ENCODE results near the gene ENAH. TPM values are rescaled to one million over a fixed set of nuclear protein-coding genes. Genes with fewer than 3 reads are reported as not detected.
A peak's percentile ranks its signal among the peaks of the same experiment; 100 is the strongest.
"Not testable (repeated sequence)": the region's sequence is repeated elsewhere in the genome, so short reads cannot be mapped to it uniquely, and the experiment has no call there.

Gene ENAH
- total RNA-seq, 1 experiment from 2014 or later: 121 TPM

GRCh38 chr1:225511828-225512381 lies 141.0 kb downstream of the ENAH start:
- no peak overlapping the region for H3K4me3 ChIP-seq
- no peak for DNase-seq
- no peaks in the 10 kb centered on the region for H3K27me3 ChIP-seq
- peaks cover 63% of the 10 kb centered on the region for H3K36me3 ChIP-seq
- no peaks in the 10 kb centered on the region for H3K9me3 ChIP-seq

GRCh38 chr1:225510740-225511139 lies 142.2 kb downstream of the ENAH start:
- not testable (repeated sequence) for H3K4me3 ChIP-seq, DNase-seq, H3K27me3 ChIP-seq, H3K9me3 ChIP-seq
- H3K36me3 ChIP-seq: peaks cover 65% of the 10 kb centered on the region

- no peaks in the 10 kb centered on the region for H3K9me3 ChIP-seq
- DNase-seq: no peak
- peaks cover 69% of the 10 kb centered on the region for H3K36me3 ChIP-seq
- no peak overlapping the region for H3K4me3 ChIP-seq
- H3K27me3 ChIP-seq: no peaks in the 10 kb centered on the region
Observed at GRCh38 chr1:225509770-225510169, 143.2 kb downstream of the ENAH start.

- peaks cover 73% of the 10 kb centered on the region for H3K36me3 ChIP-seq
Observed at GRCh38 chr1:225509376-225509707, 143.6 kb downstream of the ENAH start.

GRCh38 chr1:225508538-225509375 lies 144.2 kb downstream of the ENAH start:
- Histone ChIP-seq H3K36me3 (peaks cover 70% of the 10 kb centered on the region), H3K27me3 (no peaks in the 10 kb centered on the region), H3K9me3 (no peaks in the 10 kb centered on the region), H3K4me3 (no peak overlapping the region)
- DNase-seq: peak; percentile 77

More at GRCh38 chr1:225509376-225509707, 143.6 kb downstream of the ENAH start:
- Histone ChIP-seq H3K9me3 (no peaks in the 10 kb centered on the region), H3K4me3 (no peak overlapping the region), H3K27me3 (no peaks in the 10 kb centered on the region)
- no peak for DNase-seq

GRCh38 chr1:225506727-225507126 lies 146.2 kb downstream of the ENAH start:
- Histone ChIP-seq H3K36me3 (peaks cover 53% of the 10 kb centered on the region), H3K4me3 (no peak overlapping the region), H3K27me3 (no peaks in the 10 kb centered on the region), H3K9me3 (no peaks in the 10 kb centered on the region)
- DNase-seq: no peak

- H3K9me3 ChIP-seq: no peaks in the 10 kb centered on the region
- H3K36me3 ChIP-seq: peaks cover 52% of the 10 kb centered on the region
- no peaks in the 10 kb centered on the region for H3K27me3 ChIP-seq
- no peak for DNase-seq
- H3K4me3 ChIP-seq: no peak overlapping the region
Observed at GRCh38 chr1:225504776-225505175, 148.1 kb downstream of the ENAH start.

- Histone ChIP-seq H3K27me3 (no peaks in the 10 kb centered on the region), H3K9me3 (no peaks in the 10 kb centered on the region), H3K4me3 (no peak overlapping the region), H3K36me3 (peaks cover 60% of the 10 kb centered on the region)
- no peak for DNase-seq
Observed at GRCh38 chr1:225500624-225501192, 152.2 kb downstream of the ENAH start.

GRCh38 chr1:225498549-225499136 lies 154.3 kb downstream of the ENAH start:
- peaks cover 57% of the 10 kb centered on the region for H3K36me3 ChIP-seq
- DNase-seq: no peak
- H3K9me3 ChIP-seq: no peaks in the 10 kb centered on the region
- no peaks in the 10 kb centered on the region for H3K27me3 ChIP-seq
- H3K4me3 ChIP-seq: no peak overlapping the region

GRCh38 chr1:225494789-225495359 lies 158.0 kb downstream of the ENAH start:
- no peaks in the 10 kb centered on the region for H3K9me3 ChIP-seq
- DNase-seq: no peak
- H3K36me3 ChIP-seq: peaks cover 49% of the 10 kb centered on the region
- no peaks in the 10 kb centered on the region for H3K27me3 ChIP-seq
- H3K4me3 ChIP-seq: no peak overlapping the region

GRCh38 chr1:225493591-225494246 lies 159.2 kb downstream of the ENAH start:
- H3K36me3 ChIP-seq: peaks cover 48% of the 10 kb centered on the region
- H3K27me3 ChIP-seq: no peaks in the 10 kb centered on the region
- DNase-seq: no peak
- no peaks in the 10 kb centered on the region for H3K9me3 ChIP-seq
- no peak overlapping the region for H3K4me3 ChIP-seq

- Histone ChIP-seq H3K4me3 (no peak overlapping the region), H3K27me3 (no peaks in the 10 kb centered on the region), H3K36me3 (peaks cover 13% of the 10 kb centered on the region), H3K9me3 (no peaks in the 10 kb centered on the region)
- no peak for DNase-seq
Observed at GRCh38 chr1:225488676-225489075, 164.2 kb downstream of the ENAH start.

- no peak for DNase-seq
- Histone ChIP-seq H3K36me3 (peaks cover 8% of the 10 kb centered on the region), H3K4me3 (no peak overlapping the region), H3K9me3 (no peaks in the 10 kb centered on the region), H3K27me3 (no peaks in the 10 kb centered on the region)
Observed at GRCh38 chr1:225486856-225487255, 166.1 kb downstream of the ENAH start.

- Histone ChIP-seq H3K9me3 (no peaks in the 10 kb centered on the region), H3K4me3 (no peak overlapping the region), H3K27me3 (no peaks in the 10 kb centered on the region), H3K36me3 (peaks cover 6% of the 10 kb centered on the region; the same call in 1 of the 2 replicates)
- DNase-seq: no peak
Observed at GRCh38 chr1:225485991-225486530, 166.9 kb downstream of the ENAH start.

GRCh38 chr1:225485226-225485625 lies 167.7 kb downstream of the ENAH start:
- Histone ChIP-seq H3K9me3 (no peaks in the 10 kb centered on the region), H3K27me3 (no peaks in the 10 kb centered on the region), H3K4me3 (no peak overlapping the region), H3K36me3 (peaks cover 6% of the 10 kb centered on the region; the same call in 1 of the 2 replicates)
- DNase-seq: no peak

GRCh38 chr1:225484657-225485214 lies 168.2 kb downstream of the ENAH start:
- H3K4me3 ChIP-seq: no peak overlapping the region
- H3K36me3 ChIP-seq: peaks cover 6% of the 10 kb centered on the region; the same call in 1 of the 2 replicates
- H3K27me3 ChIP-seq: no peaks in the 10 kb centered on the region
- no peaks in the 10 kb centered on the region for H3K9me3 ChIP-seq
- DNase-seq: no peak

All from MG63 (cell line).